Measurements from ENCODE around the gene COMMD3.
A peak's percentile ranks its signal among the peaks of the same experiment; 100 is the strongest.

The COMMD3 gene

DNA sequence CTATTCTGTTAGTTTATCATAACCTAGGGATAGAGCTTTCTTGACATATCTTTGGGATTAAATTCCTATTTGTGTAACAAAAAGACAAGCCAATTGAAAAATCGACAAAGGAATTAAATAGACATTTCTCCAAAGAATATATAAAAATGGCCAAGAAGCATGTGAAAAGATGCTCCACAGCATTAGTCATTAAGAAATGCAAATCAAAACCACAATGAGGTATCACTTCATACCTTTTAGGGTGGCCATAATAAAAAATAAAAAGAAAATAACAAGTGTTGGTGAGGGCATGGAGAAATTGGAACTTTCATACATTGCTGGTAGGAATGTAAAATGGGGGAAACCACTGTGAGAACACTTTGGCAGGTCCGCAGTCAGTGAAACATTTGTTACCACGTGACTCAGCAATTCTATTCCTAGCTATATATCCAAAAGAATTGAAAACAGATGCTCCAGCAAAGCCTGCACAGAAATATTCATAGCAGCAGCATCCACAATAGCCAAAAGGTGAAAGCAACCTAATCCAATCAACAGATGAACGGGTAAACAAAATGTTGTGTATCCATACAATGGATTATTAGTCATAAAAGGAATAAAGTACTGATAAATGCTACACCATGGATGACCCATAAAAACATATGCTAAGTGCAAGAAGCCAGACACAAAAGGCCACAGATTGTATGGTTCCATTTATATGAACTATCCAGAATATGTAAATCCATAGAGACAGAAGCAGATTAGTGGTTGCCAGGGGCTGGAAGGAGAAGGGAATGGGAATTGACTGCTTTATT lies 49.7 kb downstream of the COMMD3 start:
- ChIA-PET POLR2A (no interaction called here), CTCF (no interaction called here)
- Histone ChIP-seq H3K4me3 (ENCODE audit: control insufficient read depth in 1 of 7, extremely low read depth in 1 of 7, insufficient read depth in 4 of 7, low read depth in 2 of 7, low read length in 6 of 7) (no peak overlapping the region), H3K9me3 (ENCODE audit: control extremely low read depth in 1 of 5, control insufficient read depth in 4 of 5, insufficient read depth in 2 of 5, low read depth in 1 of 5, low read length in 4 of 5) (no peaks in the 10 kb centered on the region), H3K27ac (ENCODE audit: insufficient read depth in 1 of 2, low read depth in 1 of 2, low read length in 2 of 2, poor library complexity in 1 of 2, severe bottlenecking in 2 of 2) (no peak overlapping the region), H3K36me3 (ENCODE audit: control insufficient read depth in 4 of 4, insufficient read depth in 4 of 4, low read length in 3 of 4) (no peaks in the 10 kb centered on the region), H3K27me3 (replicated peaks in 2 of 5; ENCODE audit: control insufficient read depth in 4 of 5, insufficient read depth in 5 of 5, low read length in 4 of 5) (no peaks in the 10 kb centered on the region), H3K4me1 (ENCODE audit: control extremely low read depth in 1 of 4, control insufficient read depth in 4 of 4, insufficient read depth in 4 of 4, low read length in 3 of 4) (peaks cover 0 to 13% (median 7%) of the 10 kb centered on the region in 4 experiments)
- WGBS (ENCODE audit: insufficient coverage) = 62% methylated on average over 2 of the region's 4 CpGs
- DNase-seq = no peak

DNA sequence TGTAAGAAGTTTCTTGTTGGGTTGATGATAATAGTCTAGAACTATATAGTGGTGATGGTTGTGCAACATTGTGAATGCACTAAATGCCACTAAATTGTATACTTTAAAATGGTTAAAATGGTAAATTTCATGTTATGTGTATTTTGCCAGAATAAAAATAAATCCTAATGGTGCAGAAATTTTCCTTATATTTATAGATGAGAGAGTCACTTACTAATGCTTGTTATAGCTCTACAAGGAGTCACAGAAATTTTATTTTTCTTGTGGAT lies 50.2 kb downstream of the COMMD3 start:
- no peak overlapping the region for H3K27ac ChIP-seq (ENCODE audit: insufficient read depth in 1 of 2, low read depth in 1 of 2, low read length in 2 of 2, poor library complexity in 1 of 2, severe bottlenecking in 2 of 2)
- H3K4me3 ChIP-seq (ENCODE audit: control insufficient read depth in 1 of 7, extremely low read depth in 1 of 7, insufficient read depth in 4 of 7, low read depth in 2 of 7, low read length in 6 of 7) = no peak overlapping the region
- no peaks in the 10 kb centered on the region for H3K9me3 ChIP-seq (ENCODE audit: control extremely low read depth in 1 of 5, control insufficient read depth in 4 of 5, insufficient read depth in 2 of 5, low read depth in 1 of 5, low read length in 4 of 5)
- no peaks in the 10 kb centered on the region for H3K27me3 ChIP-seq (replicated peaks in 2 of 5; ENCODE audit: control insufficient read depth in 4 of 5, insufficient read depth in 5 of 5, low read length in 4 of 5)
- DNase-seq = no peak
- no peaks in the 10 kb centered on the region for H3K36me3 ChIP-seq (ENCODE audit: control insufficient read depth in 4 of 4, insufficient read depth in 4 of 4, low read length in 3 of 4)
- ChIA-PET CTCF (no interaction called here), POLR2A (no interaction called here)
- peaks cover 0 to 15% (median 8%) of the 10 kb centered on the region in 4 experiments for H3K4me1 ChIP-seq (ENCODE audit: control extremely low read depth in 1 of 4, control insufficient read depth in 4 of 4, insufficient read depth in 4 of 4, low read length in 3 of 4)

DNA sequence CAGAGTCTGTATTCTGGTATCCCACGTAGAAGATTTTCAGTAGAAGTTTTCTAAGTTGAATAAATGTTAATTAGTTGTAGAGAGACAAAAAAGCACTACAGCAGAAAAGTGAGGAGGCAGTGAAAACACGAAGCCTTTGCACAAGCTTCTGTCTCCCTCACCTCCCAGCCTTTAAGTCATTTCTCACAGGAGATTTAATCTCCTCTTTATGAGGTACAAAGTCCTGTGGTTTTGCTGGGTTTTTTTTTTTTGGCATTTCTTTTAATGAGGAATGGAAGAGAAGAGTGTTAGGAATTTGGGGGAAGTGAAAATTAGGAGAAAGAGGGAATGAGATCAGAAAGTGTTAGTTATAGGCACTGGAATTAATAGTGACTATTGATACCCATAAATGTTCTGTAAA lies 50.6 kb downstream of the COMMD3 start:
- POLR2A ChIA-PET = no interaction called here
- WGBS (ENCODE audit: insufficient coverage) = 56% methylated on average over 1 of the region's 2 CpGs
- no peaks in the 10 kb centered on the region for H3K36me3 ChIP-seq (ENCODE audit: control insufficient read depth in 4 of 4, insufficient read depth in 4 of 4, low read length in 3 of 4)
- peaks cover 0 to 17% (median 8%) of the 10 kb centered on the region in 4 experiments for H3K4me1 ChIP-seq (ENCODE audit: control extremely low read depth in 1 of 4, control insufficient read depth in 4 of 4, insufficient read depth in 4 of 4, low read length in 3 of 4)
- no peak for DNase-seq
- H3K4me3 ChIP-seq (ENCODE audit: control insufficient read depth in 1 of 7, extremely low read depth in 1 of 7, insufficient read depth in 4 of 7, low read depth in 2 of 7, low read length in 6 of 7) = no peak overlapping the region
- CTCF ChIA-PET = interaction anchor here (1.8 kb wide), 1 partner anchor 18 kb away, joined by 4 read pairs; no protein-coding TSS in a partner anchor
- no peaks in the 10 kb centered on the region for H3K27me3 ChIP-seq (replicated peaks in 2 of 5; ENCODE audit: control insufficient read depth in 4 of 5, insufficient read depth in 5 of 5, low read length in 4 of 5)
- H3K9me3 ChIP-seq (ENCODE audit: control extremely low read depth in 1 of 5, control insufficient read depth in 4 of 5, insufficient read depth in 2 of 5, low read depth in 1 of 5, low read length in 4 of 5) = no peaks in the 10 kb centered on the region
- H3K27ac ChIP-seq (ENCODE audit: insufficient read depth in 1 of 2, low read depth in 1 of 2, low read length in 2 of 2, poor library complexity in 1 of 2, severe bottlenecking in 2 of 2) = no peak overlapping the region

DNA sequence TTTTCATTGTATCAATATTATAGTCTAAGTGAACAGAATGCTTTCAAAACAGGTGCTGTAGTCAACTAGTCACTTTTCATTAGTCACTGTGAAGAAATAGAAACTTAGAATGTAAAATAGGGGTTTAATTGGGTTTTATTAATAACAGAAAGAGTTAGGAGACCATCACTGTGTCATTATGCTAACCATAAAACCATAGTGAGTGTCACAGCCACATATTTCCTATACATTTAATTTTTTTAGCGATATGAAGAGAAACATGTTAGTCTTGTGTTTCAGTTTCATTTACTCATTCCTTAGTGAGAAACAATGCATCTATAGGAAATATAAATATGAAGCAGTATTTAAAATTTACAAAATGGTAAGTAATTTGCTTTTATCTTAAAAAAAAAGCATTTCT lies 51.3 kb downstream of the COMMD3 start:
- H3K27me3 ChIP-seq (replicated peaks in 2 of 5; ENCODE audit: control insufficient read depth in 4 of 5, insufficient read depth in 5 of 5, low read length in 4 of 5) = no peaks in the 10 kb centered on the region
- no peaks in the 10 kb centered on the region for H3K36me3 ChIP-seq (ENCODE audit: control insufficient read depth in 4 of 4, insufficient read depth in 4 of 4, low read length in 3 of 4)
- DNase-seq = peak in 1 of 3 donors; percentile 31
- ChIA-PET CTCF (interaction anchor here (1.8 kb wide), 1 partner anchor 19 kb away, joined by 4 read pairs; no protein-coding TSS in a partner anchor), POLR2A (no interaction called here)
- peaks cover 0 to 19% (median 8%) of the 10 kb centered on the region in 4 experiments for H3K4me1 ChIP-seq (ENCODE audit: control extremely low read depth in 1 of 4, control insufficient read depth in 4 of 4, insufficient read depth in 4 of 4, low read length in 3 of 4)
- no peaks in the 10 kb centered on the region for H3K9me3 ChIP-seq (ENCODE audit: control extremely low read depth in 1 of 5, control insufficient read depth in 4 of 5, insufficient read depth in 2 of 5, low read depth in 1 of 5, low read length in 4 of 5)
- WGBS (ENCODE audit: insufficient coverage) = no CpG with 5 or more reads among the region's 1 CpG
- peak overlapping the region in 1 of 7 experiments; percentile 40 for H3K4me3 ChIP-seq (ENCODE audit: control insufficient read depth in 1 of 7, extremely low read depth in 1 of 7, insufficient read depth in 4 of 7, low read depth in 2 of 7, low read length in 6 of 7)
- no peak overlapping the region for H3K27ac ChIP-seq (ENCODE audit: insufficient read depth in 1 of 2, low read depth in 1 of 2, low read length in 2 of 2, poor library complexity in 1 of 2, severe bottlenecking in 2 of 2)

DNA sequence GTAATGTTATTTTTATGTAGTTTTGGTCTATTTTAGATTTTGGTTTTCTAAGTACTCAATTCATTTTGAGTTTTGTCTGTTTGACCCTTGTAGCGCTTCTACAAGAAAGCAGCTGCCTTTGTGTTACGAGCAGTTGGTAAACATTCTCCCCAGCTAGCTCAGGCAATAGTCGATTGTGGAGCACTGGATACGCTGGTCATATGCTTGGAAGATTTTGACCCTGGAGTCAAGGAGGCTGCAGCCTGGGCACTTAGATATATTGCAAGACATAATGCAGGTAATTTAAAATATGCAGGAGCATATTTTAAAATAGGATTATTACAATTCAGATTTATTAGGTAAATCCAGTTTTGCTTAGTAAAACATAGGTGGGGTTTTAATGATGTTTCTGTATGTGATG lies 52.2 kb downstream of the COMMD3 start:
- DNase-seq = no peak
- Histone ChIP-seq H3K27ac (ENCODE audit: insufficient read depth in 1 of 2, low read depth in 1 of 2, low read length in 2 of 2, poor library complexity in 1 of 2, severe bottlenecking in 2 of 2) (no peak overlapping the region), H3K4me1 (ENCODE audit: control extremely low read depth in 1 of 4, control insufficient read depth in 4 of 4, insufficient read depth in 4 of 4, low read length in 3 of 4) (peaks cover 0 to 19% (median 8%) of the 10 kb centered on the region in 4 experiments), H3K4me3 (ENCODE audit: control insufficient read depth in 1 of 7, extremely low read depth in 1 of 7, insufficient read depth in 4 of 7, low read depth in 2 of 7, low read length in 6 of 7) (no peak overlapping the region), H3K9me3 (ENCODE audit: control extremely low read depth in 1 of 5, control insufficient read depth in 4 of 5, insufficient read depth in 2 of 5, low read depth in 1 of 5, low read length in 4 of 5) (no peaks in the 10 kb centered on the region), H3K27me3 (replicated peaks in 2 of 5; ENCODE audit: control insufficient read depth in 4 of 5, insufficient read depth in 5 of 5, low read length in 4 of 5) (no peaks in the 10 kb centered on the region), H3K36me3 (ENCODE audit: control insufficient read depth in 4 of 4, insufficient read depth in 4 of 4, low read length in 3 of 4) (no peaks in the 10 kb centered on the region)
- WGBS (ENCODE audit: insufficient coverage) = 100% methylated on average over 3 of the region's 4 CpGs
- ChIA-PET POLR2A (interaction anchor here (0.8 kb wide), 1 partner anchor 70 kb away, joined by 4 read pairs; no protein-coding TSS in a partner anchor), CTCF (interaction anchor here (1.1 to 1.8 kb wide), 2 partner anchors 20 to 27 kb away, joined by 3 to 4 read pairs; no protein-coding TSS in a partner anchor)

DNA sequence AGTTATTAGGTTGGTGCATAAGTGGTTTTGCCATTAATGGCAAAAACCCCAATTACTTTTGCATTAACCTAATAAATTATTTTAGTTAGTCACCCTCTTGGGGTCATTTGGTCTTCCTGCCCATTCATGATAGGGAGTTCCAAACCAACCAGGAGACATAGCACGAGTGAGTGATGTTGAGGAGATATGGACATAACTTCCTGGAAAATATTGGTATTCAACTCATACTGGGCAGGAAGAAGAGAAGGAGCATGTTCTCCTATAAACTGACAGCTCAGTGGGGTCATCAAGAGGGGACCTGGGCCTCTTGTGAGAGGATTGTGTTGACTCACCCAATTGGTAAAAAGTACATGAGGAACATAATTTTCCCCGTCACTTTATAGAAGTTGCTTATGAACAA lies 52.8 kb downstream of the COMMD3 start:
- H3K4me3 ChIP-seq (ENCODE audit: control insufficient read depth in 1 of 7, extremely low read depth in 1 of 7, insufficient read depth in 4 of 7, low read depth in 2 of 7, low read length in 6 of 7) = no peak overlapping the region
- WGBS (ENCODE audit: insufficient coverage) = no CpG with 5 or more reads among the region's 2 CpGs
- ChIA-PET POLR2A (no interaction called here), CTCF (interaction anchor here (1.1 kb wide), 1 partner anchor 27 kb away, joined by 3 read pairs; no protein-coding TSS in a partner anchor)
- no peaks in the 10 kb centered on the region for H3K27me3 ChIP-seq (replicated peaks in 2 of 5; ENCODE audit: control insufficient read depth in 4 of 5, insufficient read depth in 5 of 5, low read length in 4 of 5)
- H3K4me1 ChIP-seq (ENCODE audit: control extremely low read depth in 1 of 4, control insufficient read depth in 4 of 4, insufficient read depth in 4 of 4, low read length in 3 of 4) = peaks cover 0 to 19% (median 8%) of the 10 kb centered on the region in 4 experiments
- no peak overlapping the region for H3K27ac ChIP-seq (ENCODE audit: insufficient read depth in 1 of 2, low read depth in 1 of 2, low read length in 2 of 2, poor library complexity in 1 of 2, severe bottlenecking in 2 of 2)
- H3K9me3 ChIP-seq (ENCODE audit: control extremely low read depth in 1 of 5, control insufficient read depth in 4 of 5, insufficient read depth in 2 of 5, low read depth in 1 of 5, low read length in 4 of 5) = no peaks in the 10 kb centered on the region
- no peak for DNase-seq
- H3K36me3 ChIP-seq (ENCODE audit: control insufficient read depth in 4 of 4, insufficient read depth in 4 of 4, low read length in 3 of 4) = no peaks in the 10 kb centered on the region

DNA sequence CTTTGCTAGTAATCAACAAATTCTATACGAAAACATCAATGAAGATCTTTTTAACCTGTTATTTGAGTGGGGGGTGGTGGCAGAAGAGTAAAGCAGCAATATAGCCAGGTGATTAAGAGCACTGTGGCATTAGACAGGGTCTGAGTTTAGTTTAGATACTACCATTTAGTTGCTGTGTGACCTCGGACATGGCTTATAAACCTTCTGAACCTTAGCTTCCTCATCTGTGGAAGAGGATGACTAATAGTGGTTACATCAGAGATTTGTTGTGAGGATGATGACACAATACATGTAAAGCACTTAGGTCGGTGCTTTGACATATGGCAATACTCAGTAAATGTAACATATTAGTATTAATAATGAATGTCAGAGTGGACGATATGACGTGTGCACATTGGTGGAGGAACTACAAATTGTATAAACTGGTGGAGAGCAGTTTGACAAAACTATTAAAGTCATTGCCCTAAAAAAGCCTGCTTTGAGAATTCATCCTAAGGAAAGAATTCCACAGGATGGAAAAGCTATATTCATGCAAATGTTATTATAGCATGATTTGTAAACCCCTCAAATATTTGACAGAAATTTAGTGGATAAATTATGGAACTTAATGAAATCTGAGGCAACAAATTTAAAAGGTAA lies 53.4 kb downstream of the COMMD3 start:
- POLR2A ChIA-PET = no interaction called here
- no peaks in the 10 kb centered on the region for H3K9me3 ChIP-seq (ENCODE audit: control extremely low read depth in 1 of 5, control insufficient read depth in 4 of 5, insufficient read depth in 2 of 5, low read depth in 1 of 5, low read length in 4 of 5)
- H3K27ac ChIP-seq (ENCODE audit: insufficient read depth in 1 of 2, low read depth in 1 of 2, low read length in 2 of 2, poor library complexity in 1 of 2, severe bottlenecking in 2 of 2) = no peak overlapping the region
- 100% methylated on average over 2 of the region's 5 CpGs for WGBS (ENCODE audit: insufficient coverage)
- H3K4me1 ChIP-seq (ENCODE audit: control extremely low read depth in 1 of 4, control insufficient read depth in 4 of 4, insufficient read depth in 4 of 4, low read length in 3 of 4) = peaks cover 0 to 19% (median 8%) of the 10 kb centered on the region in 4 experiments
- H3K4me3 ChIP-seq (ENCODE audit: control insufficient read depth in 1 of 7, extremely low read depth in 1 of 7, insufficient read depth in 4 of 7, low read depth in 2 of 7, low read length in 6 of 7) = no peak overlapping the region
- DNase-seq = peak in 2 of 3 donors; percentile 56 to 72
- no peaks in the 10 kb centered on the region for H3K36me3 ChIP-seq (ENCODE audit: control insufficient read depth in 4 of 4, insufficient read depth in 4 of 4, low read length in 3 of 4)
- no peaks in the 10 kb centered on the region for H3K27me3 ChIP-seq (replicated peaks in 2 of 5; ENCODE audit: control insufficient read depth in 4 of 5, insufficient read depth in 5 of 5, low read length in 4 of 5)
- CTCF ChIA-PET = no interaction called here
